Upper lobe of left lung (tissue), 6 donors: ENCODE measurements around the gene FBXO41. TPM values are rescaled to one million over a fixed set of nuclear protein-coding genes. Genes with fewer than 3 reads are reported as not detected.

Experiments used
- ATAC-seq, 2 donors: fragments of 200-7000 bp; cut with Tn5 transposase; one replicate each; pipeline ENCODE4 v1.9.1; 2022; ENCODE audit warnings: mild to moderate bottlenecking in 2 of 2, moderate library complexity in 2 of 2; ENCODE audit not compliant: low FRiP score in 2 of 2
- DNase-seq, 2 donors: peaks; one replicate each; pipeline ENCODE4 v3.0.0-alpha.2; 2019 to 2020
- H3K27ac ChIP-seq, 4 donors: fragments of 200-600 bp; sonication (generic); one replicate each; pipeline ENCODE4 v1.5.1; 2016 to 2019
- H3K27me3 ChIP-seq, 4 donors: fragments of 200-600 bp; sonication (generic); one replicate each; pipeline ENCODE4 v1.5.1; 2017 to 2019
- H3K36me3 ChIP-seq, 4 donors: fragments of 200-600 bp; sonication (generic); one replicate each; pipeline ENCODE4 v1.5.1; 2016 to 2019
- H3K4me1 ChIP-seq, 4 donors: fragments of 200-600 bp; sonication (generic); one replicate each; pipeline ENCODE4 v1.5.1; 2018 to 2019
- H3K4me3 ChIP-seq, 4 donors: fragments of 200-600 bp; sonication (generic); one replicate each; pipeline ENCODE4 v1.5.1; 2017 to 2019; ENCODE audit warnings: mild to moderate bottlenecking in 2 of 4, moderate library complexity in 1 of 4
- H3K9me3 ChIP-seq, 4 donors: fragments of 200-600 bp; sonication (generic); one replicate each; pipeline ENCODE4 v1.5.1; 2018 to 2019
- EP300 ChIP-seq, 4 donors: sonication (generic); formaldehyde crosslinking; IDR thresholded peaks; one replicate each; pipeline ENCODE4 v1.5.1; 2017; ENCODE audit warnings: antibody characterized with exemption in 4 of 4, control low read depth in 2 of 4
- POLR2A ChIP-seq, 4 donors: fragments of 450-650 bp; IDR thresholded peaks; one replicate each; pipeline ENCODE4 v1.5.1; 2016 to 2017; ENCODE audit warnings: antibody characterized with exemption in 4 of 4, mild to moderate bottlenecking in 2 of 4
- POLR2AphosphoS5 ChIP-seq, 2 donors: sonication (generic); formaldehyde crosslinking; IDR thresholded peaks; one replicate each; pipeline ENCODE4 v1.5.1; 2017; ENCODE audit warnings: antibody characterized with exemption in 2 of 2
- WGBS, 2 donors: methylation state at CpG; one replicate each; pipeline ENCODE4 v1.1.5; 2017 to 2018; 5-methylcytosine and 5-hydroxymethylcytosine counted together
- total RNA-seq, 6 donors: library from RNA; depleted of rRNA in 4 of 6; stranded (reverse); fragments of >200 nt in 4 of 6; gene quantifications; one replicate each; pipeline versions ENCODE4 v1.1.0 to v1.2.1, GENCODE V29; 2016 to 2021
- TF ChIP-seq, protein P1 (sequence below), 6 experiments: fragments of 450-650 bp in 4 of 6; fragments of 200-600 bp in 2 of 6; sonication (generic) in 2 of 6; IDR thresholded peaks; one replicate each; pipeline ENCODE4 v1.5.1; 2016 to 2019; ENCODE audit warnings: antibody characterized with exemption in 6 of 6
- donor health status: DM: no; HTN: no; CAD: no; lungs with moderate emphysema.
- donor health status: DM: no; HTN: yes; CAD: no; lungs with severe emphysema.

The FBXO41 gene
- total RNA-seq, 6 donors from 2014 or later = 1.5 to 9.4 (median 3.9) TPM

GRCh38 chr2:73235315-73236028 is 48.8 kb downstream of the FBXO41 start:
- peak overlapping the region; percentile 93 to 95 (median 95) for H3K4me3 ChIP-seq
- no peak for ATAC-seq
- WGBS, 2 donors = 66% methylated on average over 11 of the region's 11 CpGs
- H3K36me3 ChIP-seq = peaks cover 0 to 22% (median 9%) of the 10 kb centered on the region in 4 donors
- peak overlapping the region in 2 of 4 donors; percentile 84 to 96 for H3K27ac ChIP-seq
- TF ChIP-seq POLR2A (IDR thresholded peaks at IDR 0.05) (no peak), EP300 (IDR thresholded peaks at IDR 0.05) (no peak), POLR2AphosphoS5 (IDR thresholded peaks at IDR 0.05) (no peak)
- TF ChIP-seq, protein P1, sequence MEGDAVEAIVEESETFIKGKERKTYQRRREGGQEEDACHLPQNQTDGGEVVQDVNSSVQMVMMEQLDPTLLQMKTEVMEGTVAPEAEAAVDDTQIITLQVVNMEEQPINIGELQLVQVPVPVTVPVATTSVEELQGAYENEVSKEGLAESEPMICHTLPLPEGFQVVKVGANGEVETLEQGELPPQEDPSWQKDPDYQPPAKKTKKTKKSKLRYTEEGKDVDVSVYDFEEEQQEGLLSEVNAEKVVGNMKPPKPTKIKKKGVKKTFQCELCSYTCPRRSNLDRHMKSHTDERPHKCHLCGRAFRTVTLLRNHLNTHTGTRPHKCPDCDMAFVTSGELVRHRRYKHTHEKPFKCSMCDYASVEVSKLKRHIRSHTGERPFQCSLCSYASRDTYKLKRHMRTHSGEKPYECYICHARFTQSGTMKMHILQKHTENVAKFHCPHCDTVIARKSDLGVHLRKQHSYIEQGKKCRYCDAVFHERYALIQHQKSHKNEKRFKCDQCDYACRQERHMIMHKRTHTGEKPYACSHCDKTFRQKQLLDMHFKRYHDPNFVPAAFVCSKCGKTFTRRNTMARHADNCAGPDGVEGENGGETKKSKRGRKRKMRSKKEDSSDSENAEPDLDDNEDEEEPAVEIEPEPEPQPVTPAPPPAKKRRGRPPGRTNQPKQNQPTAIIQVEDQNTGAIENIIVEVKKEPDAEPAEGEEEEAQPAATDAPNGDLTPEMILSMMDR (IDR thresholded peaks at IDR 0.05) = no peak
- no peaks in the 10 kb centered on the region for H3K9me3 ChIP-seq
- H3K4me1 ChIP-seq = peaks cover 32 to 53% (median 45%) of the 10 kb centered on the region in 4 donors
- no peak for DNase-seq
- no peaks in the 10 kb centered on the region for H3K27me3 ChIP-seq

DNA sequence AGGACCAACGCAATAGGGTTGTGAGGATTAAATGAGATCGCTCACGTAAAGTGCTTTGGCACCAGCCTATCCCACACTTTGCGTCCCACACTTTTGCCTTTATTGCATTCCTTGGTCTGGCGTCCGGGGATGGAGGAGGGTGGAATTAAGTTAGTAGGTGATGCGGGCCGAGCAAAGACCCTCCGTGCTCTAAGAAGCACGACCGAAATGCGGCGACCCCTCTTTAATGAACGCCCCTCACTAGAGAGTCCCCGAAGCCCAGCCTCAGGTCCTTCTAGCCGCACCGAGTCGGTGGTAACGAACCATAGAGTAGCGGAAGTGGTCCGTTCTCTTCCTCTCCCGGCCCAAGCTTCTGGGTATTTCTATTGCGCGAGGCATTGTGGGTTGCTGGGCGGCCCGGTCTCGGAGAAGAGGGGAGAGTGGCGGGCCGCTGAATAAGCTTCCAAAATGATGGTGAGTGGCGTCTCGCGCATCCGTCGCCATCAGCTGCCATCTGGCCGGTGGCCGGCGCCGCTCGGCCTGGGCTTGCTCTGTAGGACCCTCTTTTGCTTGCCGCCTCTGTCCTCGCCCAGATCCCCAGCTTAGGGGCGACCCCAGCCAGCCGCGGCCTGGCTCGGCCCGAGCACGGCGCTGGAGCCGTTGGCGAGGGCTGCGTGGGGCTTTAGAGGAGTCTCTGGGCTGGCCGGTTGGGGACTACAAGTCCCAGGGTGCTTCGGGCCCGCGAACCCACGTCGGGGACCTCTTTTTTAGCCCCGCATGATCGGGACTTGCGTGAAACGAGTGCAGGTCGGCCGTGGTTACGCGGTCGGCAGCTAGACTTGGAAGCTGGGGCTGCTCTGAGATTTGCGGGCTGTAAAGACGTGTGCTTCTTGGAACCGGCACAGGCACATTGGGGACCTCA is 50.1 kb downstream of the FBXO41 start, which contains the start of gene CCT7:
Gene CCT7, plus strand, starts transcription at position 377 of the 901 bp plus-strand sequence. Its CDS starts 71 bp downstream, at position 448.
- H3K27ac ChIP-seq = peak within 1 kb of the TSS; percentile 84 to 96 (median 92)

GRCh38 chr2:73233154-73233931 is 50.9 kb downstream of the FBXO41 start, which contains the start of gene PRADC1:
Gene PRADC1 (minus strand): TSS chr2:73233239. CDS start chr2:73233160, 79 bp downstream.
- Histone ChIP-seq H3K9me3 (no peaks in the 10 kb centered on the region), H3K27ac (peak within 1 kb of the TSS; percentile 84 to 96 (median 92)), H3K4me3 (peak within 1 kb of the TSS; percentile 93 to 95 (median 95)), H3K36me3 (peaks cover 0 to 13% (median 3%) of the 10 kb centered on the region in 4 donors), H3K27me3 (no peaks in the 10 kb centered on the region), H3K4me1 (peaks cover 27 to 40% (median 35%) of the 10 kb centered on the region in 4 donors)
- peak; percentile 96 to 98 for ATAC-seq
- peak; percentile 98 to 100 for DNase-seq
- 0% methylated on average over 19 to 29 of the region's 67 CpGs for WGBS, 2 donors
- TF ChIP-seq POLR2A (IDR thresholded peaks at IDR 0.05) (peak in 3 of 4 donors; percentile 19 to 66 (median 41)), POLR2AphosphoS5 (IDR thresholded peaks at IDR 0.05) (peak; percentile 44 to 63), EP300 (IDR thresholded peaks at IDR 0.05) (no peak)
- TF ChIP-seq, protein P1 (IDR thresholded peaks at IDR 0.05) = peak in 2 of 6 experiments; percentile 10 to 17

More for the DNA sequence above, 50.1 kb downstream of the FBXO41 start, which contains the start of gene CCT7:
- ATAC-seq (peak; percentile 94 to 95), DNase-seq (peak; percentile 93 to 94)
- Histone ChIP-seq H3K4me3 (peak within 1 kb of the TSS; percentile 93 to 95 (median 95)), H3K9me3 (no peaks in the 10 kb centered on the region), H3K4me1 (peaks cover 27 to 47% (median 38%) of the 10 kb centered on the region in 4 donors), H3K27me3 (no peaks in the 10 kb centered on the region), H3K36me3 (peaks cover 0 to 9% (median 2%) of the 10 kb centered on the region in 4 donors)
- peak in 3 of 4 donors; percentile 54 to 82 (median 74) for TF ChIP-seq POLR2A (IDR thresholded peaks at IDR 0.05)
- peak; percentile 80 to 86 for TF ChIP-seq POLR2AphosphoS5 (IDR thresholded peaks at IDR 0.05)
- peak in 1 of 4 donors; percentile 17 for TF ChIP-seq EP300 (IDR thresholded peaks at IDR 0.05)
- TF ChIP-seq, protein P1 (IDR thresholded peaks at IDR 0.05) = no peak
- 1% methylated on average over 43 to 69 of the region's 69 CpGs for WGBS, 2 donors
